ENCODE measurements around the gene ACKR2. TPM values are rescaled to one million over a fixed set of nuclear protein-coding genes. Genes with fewer than 3 reads are reported as not detected.

Gene ACKR2
- total and polyA plus RNA-seq, 2 donors (not counting 3 experiments of a cell fraction or from before 2014, with no cell fraction given): 0.01 TPM; not detected in 1

- ChIA-PET POLR2A (no interaction called here), CTCF (interaction anchor here (0.9 to 3.1 kb wide), 13 partner anchors 9 to 323 kb away, joined by 3 to 24 read pairs (median 5); partner anchors contain the start of gene HIGD1A)
- no TSS peak for BruUV-seq (replicated peaks)
- no peaks in the 10 kb centered on the region for H3K9me1 ChIP-seq (replicated peaks; ENCODE audit: control insufficient read depth, extremely low read depth, insufficient read depth, low read length)
- peaks cover 6 to 8% of the 10 kb centered on the region in 2 experiments for H3K27me3 ChIP-seq (ENCODE audit: control insufficient read depth in 2 of 2, insufficient read depth in 2 of 2, low read length in 2 of 2)
- DNase-seq (ENCODE audit: low read depth, low spot score) (peak; percentile 52), FAIRE-seq (peak; percentile 94)
- no peak overlapping the region for H2AFZ ChIP-seq (ENCODE audit: low read depth, low read length)
- dilution Hi-C loops (cut with MboI; ENCODE audit: extremely low pct_ligation_motif_present, low sequenced_read_pairs) (no loop called here), intact Hi-C loops (cut with micrococcal nuclease) (loop anchor here (1.0 to 5.0 kb wide), 3 partner anchors 50 to 1366 kb away; no protein-coding TSS in a partner anchor)
- H3K9ac ChIP-seq (replicated peaks; ENCODE audit: extremely low read depth, insufficient read depth, low read length): no peak overlapping the region
- H3K4me2 ChIP-seq (ENCODE audit: insufficient read depth, low read length): no peak overlapping the region
- H3K4me1 ChIP-seq (ENCODE audit: control insufficient read depth, extremely low read depth, insufficient read depth, low read length): no peaks in the 10 kb centered on the region
- TF ChIP-seq POLR2AphosphoS5 (IDR thresholded peaks at IDR 0.05; ENCODE audit: insufficient read depth, low read depth, low read length): no peak
- TF ChIP-seq CTCF (IDR thresholded peaks at IDR 0.05; ENCODE audit: extremely low read depth in 1 of 2, insufficient read depth in 1 of 2, low read depth in 1 of 2, low read length in 2 of 2): peak; percentile 73 to 77
- no peak overlapping the region for H3K27ac ChIP-seq (ENCODE audit: insufficient read depth, low read depth, low read length)
- H3K79me2 ChIP-seq (ENCODE audit: control insufficient read depth, insufficient read depth, low read length): no peaks in the 10 kb centered on the region
- H3K4me3 ChIP-seq (replicated peaks in 1 of 3; ENCODE audit: insufficient read depth in 1 of 3, low read depth in 1 of 3, low read length in 3 of 3): no peak overlapping the region
- H3K9me3 ChIP-seq (replicated peaks; ENCODE audit: control insufficient read depth, insufficient read depth, low read length): no peaks in the 10 kb centered on the region
- H3K36me3 ChIP-seq (ENCODE audit: control insufficient read depth in 2 of 2, extremely low read depth in 1 of 2, insufficient read depth in 2 of 2, low read length in 2 of 2): no peaks in the 10 kb centered on the region
- H4K20me1 ChIP-seq (replicated peaks; ENCODE audit: control insufficient read depth, extremely low read depth, insufficient read depth, low read length): no peaks in the 10 kb centered on the region
These were observed 22.1 kb downstream of the ACKR2 start for GRCh38 chr3:42831321-42831713.

GRCh38 chr3:42836150-42837123 lies 27.2 kb downstream of the ACKR2 start:
- no peak for TF ChIP-seq MYC (IDR thresholded peaks at IDR 0.05; ENCODE audit: low read depth, low read length)
- TF ChIP-seq JUN (IDR thresholded peaks at IDR 0.05; ENCODE audit: borderline replicate concordance, insufficient read depth, insufficient read length, low read depth): no peak
- TF ChIP-seq EZH2 (IDR thresholded peaks at IDR 0.05; ENCODE audit: borderline replicate concordance, low read depth, low read length, severe bottlenecking): no peak
- no peak for TF ChIP-seq GATA2 (IDR thresholded peaks at IDR 0.05; ENCODE audit: insufficient read depth, insufficient read length, low read depth, low read length)
- TF ChIP-seq FOS (IDR thresholded peaks at IDR 0.05; ENCODE audit: borderline replicate concordance, insufficient read depth, low read length): no peak
- no peak for TF ChIP-seq POLR2AphosphoS5 (IDR thresholded peaks at IDR 0.05; ENCODE audit: insufficient read depth, low read depth, low read length)
- TF ChIP-seq MAX (IDR thresholded peaks at IDR 0.05; ENCODE audit: insufficient read depth, insufficient read length): no peak
- no peak for TF ChIP-seq CTCF (IDR thresholded peaks at IDR 0.05; ENCODE audit: extremely low read depth in 1 of 2, insufficient read depth in 1 of 2, low read depth in 1 of 2, low read length in 2 of 2)
- TF ChIP-seq POLR2A (IDR thresholded peaks at IDR 0.05; ENCODE audit: low read depth, low read length): no peak
- ChIA-PET POLR2A (no interaction called here), CTCF (no interaction called here)
- DNase-seq (ENCODE audit: low read depth, low spot score): no peak
- intact Hi-C loops (cut with micrococcal nuclease) (no loop called here), dilution Hi-C loops (cut with MboI; ENCODE audit: extremely low pct_ligation_motif_present, low sequenced_read_pairs) (no loop called here)
- H3K9me3 ChIP-seq (replicated peaks; ENCODE audit: control insufficient read depth, insufficient read depth, low read length): no peaks in the 10 kb centered on the region
- H3K27ac ChIP-seq (ENCODE audit: insufficient read depth, low read depth, low read length): no peak overlapping the region
- no peaks in the 10 kb centered on the region for H3K4me1 ChIP-seq (ENCODE audit: control insufficient read depth, extremely low read depth, insufficient read depth, low read length)
- no peaks in the 10 kb centered on the region for H4K20me1 ChIP-seq (replicated peaks; ENCODE audit: control insufficient read depth, extremely low read depth, insufficient read depth, low read length)
- H3K4me2 ChIP-seq (ENCODE audit: insufficient read depth, low read length): no peak overlapping the region
- no peak overlapping the region for H2AFZ ChIP-seq (ENCODE audit: low read depth, low read length)
- H3K9me1 ChIP-seq (replicated peaks; ENCODE audit: control insufficient read depth, extremely low read depth, insufficient read depth, low read length): no peaks in the 10 kb centered on the region
- peaks cover 0 to 5% of the 10 kb centered on the region in 2 experiments for H3K27me3 ChIP-seq (ENCODE audit: control insufficient read depth in 2 of 2, insufficient read depth in 2 of 2, low read length in 2 of 2)
- no peak for FAIRE-seq
- H3K4me3 ChIP-seq (replicated peaks in 1 of 3; ENCODE audit: insufficient read depth in 1 of 3, low read depth in 1 of 3, low read length in 3 of 3): no peak overlapping the region
- no peaks in the 10 kb centered on the region for H3K79me2 ChIP-seq (ENCODE audit: control insufficient read depth, insufficient read depth, low read length)
- no peaks in the 10 kb centered on the region for H3K36me3 ChIP-seq (ENCODE audit: control insufficient read depth in 2 of 2, extremely low read depth in 1 of 2, insufficient read depth in 2 of 2, low read length in 2 of 2)
- no peak overlapping the region for H3K9ac ChIP-seq (replicated peaks; ENCODE audit: extremely low read depth, insufficient read depth, low read length)
- no TSS peak for BruUV-seq (replicated peaks)

All from endothelial cell of umbilical vein (primary cell).